Glomerular visceral epithelial cell (primary cell): ENCODE measurements around the gene WNT10A.
"Not testable (repeated sequence)": the region's sequence is repeated elsewhere in the genome, so short reads cannot be mapped to it uniquely, and the experiment has no call there.

ENCODE experiments used
- DNase-seq: peaks from one replicate; pipeline ENCODE4 v3.0.0-alpha.2; 2016; ENCODE audit errors: extremely low spot score

Gene WNT10A

DNA sequence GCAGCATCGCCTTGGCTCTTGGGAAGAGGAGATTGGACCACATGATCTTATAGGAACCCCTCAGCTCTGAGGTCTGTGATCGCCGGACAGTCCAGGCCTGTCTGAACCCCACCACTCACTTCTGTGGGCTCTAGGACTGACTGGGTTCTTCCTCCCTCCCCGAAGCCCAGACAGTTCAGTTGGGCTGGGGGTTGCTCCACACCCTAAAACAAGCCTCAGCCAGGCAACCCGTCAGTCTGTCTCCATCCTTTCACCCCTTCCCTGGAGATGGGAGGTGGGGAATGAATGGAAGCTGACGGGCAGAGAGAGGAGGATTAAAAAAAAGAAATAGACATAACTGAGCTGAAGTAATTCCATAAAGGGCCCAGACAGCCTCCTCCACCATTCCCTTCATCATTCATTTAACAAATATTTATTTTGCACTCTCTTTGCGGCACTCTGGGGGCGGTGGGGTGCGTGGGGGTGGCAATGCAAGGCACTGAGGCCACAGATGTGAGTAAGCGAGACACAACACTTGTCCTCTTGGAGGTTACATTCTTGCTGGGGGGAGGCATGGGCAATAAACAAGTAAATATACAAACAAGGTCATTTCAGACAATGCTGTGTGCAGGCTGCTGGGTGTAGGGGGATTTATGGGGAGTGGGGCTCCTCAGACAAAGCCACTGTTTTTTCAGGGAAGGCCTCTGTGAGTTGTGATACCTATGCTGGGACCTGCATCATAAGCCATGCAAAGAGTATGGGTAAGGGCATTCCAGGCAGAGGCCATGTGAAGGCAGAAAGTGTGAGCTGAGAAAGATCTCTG, 12.9 kb downstream of the WNT10A start:
- DNase-seq: no peak

DNA sequence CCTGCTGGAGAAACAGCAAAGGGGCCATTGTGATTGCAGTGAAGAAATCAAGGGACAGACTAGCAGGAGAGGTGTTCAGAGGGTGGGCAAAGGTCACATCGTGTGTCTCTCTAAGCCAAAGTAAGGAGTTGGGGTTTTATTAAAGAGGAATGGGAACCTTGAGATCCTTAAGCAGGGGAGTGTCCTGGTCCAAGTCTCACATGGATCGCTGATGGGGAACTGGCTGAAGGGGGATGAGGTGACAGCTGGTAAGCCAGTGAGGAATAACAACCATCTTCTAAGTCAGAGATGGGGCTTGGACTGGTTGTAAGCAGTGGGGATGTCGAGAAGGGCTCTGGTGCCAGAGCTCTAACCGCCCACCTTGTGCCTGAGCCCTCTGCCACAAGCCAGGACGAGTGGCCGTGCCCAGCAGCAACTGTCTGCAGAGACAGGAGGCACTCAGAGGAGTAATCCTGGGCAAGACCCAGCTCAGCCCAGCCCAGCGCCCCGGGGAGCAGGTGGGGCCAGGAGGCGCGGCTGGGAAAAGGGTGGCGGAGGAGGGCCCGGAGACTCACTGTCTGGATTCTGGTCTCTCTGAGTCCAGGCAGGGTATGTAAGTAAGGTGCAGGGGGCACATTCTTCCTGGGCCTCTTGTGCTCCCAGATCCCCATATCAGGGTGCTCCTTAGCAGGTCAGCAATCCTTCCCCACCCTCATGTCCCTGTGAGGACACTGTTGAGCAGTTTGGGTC, 13.7 kb downstream of the WNT10A start:
- DNase-seq: no peak

DNA sequence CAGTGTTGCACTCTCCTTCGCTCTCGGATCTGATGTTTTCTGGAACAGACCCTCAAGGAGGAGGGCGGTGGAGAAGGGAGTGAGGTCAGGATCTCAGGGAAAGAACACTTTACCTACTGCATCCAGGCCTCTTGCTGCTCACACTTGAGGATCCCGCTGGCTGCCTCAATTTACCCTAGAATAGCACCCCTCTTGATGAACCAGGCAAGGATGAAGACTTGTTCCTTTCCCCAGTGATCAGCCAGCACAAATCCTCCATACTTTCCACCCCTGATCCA, 14.2 kb downstream of the WNT10A start:
- DNase-seq: no peak

DNA sequence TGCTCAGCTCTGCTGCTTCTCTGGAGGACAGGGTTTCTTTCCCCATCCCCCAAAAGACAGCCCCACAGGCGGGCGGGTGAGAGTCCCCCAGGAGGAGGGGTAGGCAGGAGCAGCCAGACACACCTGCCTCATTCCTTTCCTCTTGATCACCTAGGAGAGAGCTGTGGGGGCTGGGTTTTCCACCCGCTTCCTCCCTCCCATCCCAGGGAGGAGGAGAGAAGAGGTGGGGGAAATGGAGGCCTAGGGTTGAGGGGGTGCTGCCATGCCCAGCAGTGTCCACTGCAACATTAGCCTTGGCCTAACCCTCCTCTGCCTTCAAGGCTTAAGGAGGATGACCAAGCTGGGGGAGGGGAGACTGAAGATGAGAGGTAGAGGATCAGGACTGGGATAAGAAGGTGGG, 14.7 kb downstream of the WNT10A start:
- no peak for DNase-seq

DNA sequence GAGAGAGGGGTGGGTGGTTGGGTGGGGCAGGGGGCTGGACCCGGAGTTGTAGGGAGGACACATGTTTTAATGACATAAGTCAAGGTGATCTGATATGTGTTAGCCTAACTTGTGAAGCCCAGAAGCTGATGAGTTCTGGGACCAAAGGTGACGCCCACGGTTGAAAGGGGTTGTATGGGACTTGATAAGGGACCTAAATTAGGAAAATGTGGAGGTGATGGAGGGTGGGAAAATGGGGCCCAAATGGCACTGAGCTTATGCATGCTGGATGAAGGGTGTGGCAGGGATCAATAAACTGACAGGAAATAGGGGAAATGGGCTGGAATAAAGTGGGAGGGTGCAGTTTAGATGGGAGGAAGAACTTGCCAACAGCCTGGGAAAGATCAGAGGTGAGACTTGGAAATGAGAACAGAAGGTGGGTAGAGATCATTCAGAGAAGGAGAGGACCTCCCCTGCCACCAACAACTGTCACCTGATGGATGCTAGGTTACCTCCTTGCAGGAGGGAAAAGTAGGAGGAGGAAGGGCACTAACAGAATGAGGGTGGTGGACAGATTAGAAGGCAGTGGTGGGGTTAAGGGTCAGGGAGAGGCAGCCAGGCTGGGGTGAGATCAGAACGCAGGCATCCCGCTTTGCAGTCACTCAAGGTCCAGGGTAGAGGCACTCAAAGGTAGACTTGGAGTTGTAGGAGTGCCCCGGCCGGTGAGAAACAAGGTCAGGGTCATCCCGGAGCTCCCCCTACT, 15.3 kb downstream of the WNT10A start:
- no peak for DNase-seq

DNA sequence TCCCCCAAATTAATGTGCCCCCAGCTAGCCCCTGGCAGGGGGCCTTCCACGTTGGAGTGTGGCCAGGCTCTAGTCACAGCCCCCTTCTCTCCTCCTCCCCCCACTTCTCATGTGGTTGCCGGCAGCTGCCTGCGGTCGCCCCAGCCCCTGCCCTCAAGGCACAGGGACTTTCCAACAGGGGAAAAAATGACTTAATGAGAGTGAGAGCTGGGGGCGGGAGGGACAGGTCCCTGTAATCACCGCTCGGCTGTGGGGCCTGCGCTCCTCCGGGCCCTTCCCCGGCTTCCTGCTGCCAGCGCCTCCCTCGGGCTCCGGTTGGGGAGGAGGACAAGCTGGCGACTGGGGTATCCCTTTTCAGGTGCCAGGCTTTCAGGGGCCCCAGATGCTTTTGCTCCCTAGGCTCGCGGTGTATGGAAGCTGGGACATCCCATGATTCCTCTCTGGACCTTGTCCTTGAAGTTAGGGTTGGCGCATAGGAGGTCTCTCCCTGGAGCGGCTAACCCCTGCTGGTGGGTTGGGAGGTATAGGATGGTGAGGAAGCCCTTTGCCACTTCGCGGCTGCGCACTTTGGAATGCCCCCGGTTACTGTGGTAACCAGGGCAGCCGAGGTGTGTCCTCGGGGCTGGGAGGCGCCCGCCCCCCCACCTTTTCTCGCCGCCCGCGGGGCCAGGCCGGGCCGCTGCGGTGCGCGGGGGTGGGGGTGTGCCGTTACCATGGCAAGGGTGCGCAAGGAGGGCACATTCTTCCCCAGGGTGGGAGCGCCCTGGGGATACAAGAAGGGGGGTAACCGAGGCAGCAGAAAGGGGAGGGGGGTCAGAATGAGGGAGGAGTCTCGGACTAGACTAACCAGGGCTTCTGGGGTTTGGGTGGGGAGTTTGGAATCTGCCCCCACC, 16.1 kb downstream of the WNT10A start:
- DNase-seq: peak; percentile 91

DNA sequence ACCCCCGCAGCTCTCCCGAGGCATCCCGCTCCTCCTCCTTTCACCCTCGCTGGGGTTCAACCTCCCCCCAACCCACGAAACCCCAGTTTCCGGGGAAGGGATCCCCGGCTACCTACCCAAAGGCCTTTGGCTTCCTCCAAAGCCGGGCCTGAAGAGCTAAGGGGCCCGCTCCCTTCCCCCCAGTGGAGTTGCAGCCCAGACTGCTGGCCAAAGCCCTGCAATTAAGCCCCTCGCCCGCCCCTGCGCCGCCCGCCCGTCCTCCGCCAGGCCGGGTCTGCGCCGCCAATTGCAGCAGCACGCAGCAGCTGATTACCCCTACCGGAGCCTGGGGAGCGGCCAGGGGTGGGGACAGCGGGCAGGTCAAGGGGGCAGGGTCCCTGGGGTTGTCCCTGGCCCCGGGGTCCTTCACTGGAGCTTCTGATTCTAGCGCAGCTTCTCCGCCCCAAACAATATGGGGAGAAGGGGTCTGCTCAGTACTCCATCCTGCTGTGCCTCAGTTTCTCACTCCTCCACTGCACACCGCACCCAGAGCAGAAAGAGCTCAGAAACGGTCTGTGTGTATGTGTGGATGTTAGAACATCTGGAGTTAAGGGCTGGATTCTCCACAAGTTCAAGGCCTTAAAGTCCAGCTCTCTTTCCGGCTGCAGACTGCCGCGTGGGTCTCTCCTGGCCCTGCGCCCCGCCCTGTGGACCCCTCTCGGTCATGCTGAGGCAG, 16.9 kb downstream of the WNT10A start:
- no peak for DNase-seq

DNA sequence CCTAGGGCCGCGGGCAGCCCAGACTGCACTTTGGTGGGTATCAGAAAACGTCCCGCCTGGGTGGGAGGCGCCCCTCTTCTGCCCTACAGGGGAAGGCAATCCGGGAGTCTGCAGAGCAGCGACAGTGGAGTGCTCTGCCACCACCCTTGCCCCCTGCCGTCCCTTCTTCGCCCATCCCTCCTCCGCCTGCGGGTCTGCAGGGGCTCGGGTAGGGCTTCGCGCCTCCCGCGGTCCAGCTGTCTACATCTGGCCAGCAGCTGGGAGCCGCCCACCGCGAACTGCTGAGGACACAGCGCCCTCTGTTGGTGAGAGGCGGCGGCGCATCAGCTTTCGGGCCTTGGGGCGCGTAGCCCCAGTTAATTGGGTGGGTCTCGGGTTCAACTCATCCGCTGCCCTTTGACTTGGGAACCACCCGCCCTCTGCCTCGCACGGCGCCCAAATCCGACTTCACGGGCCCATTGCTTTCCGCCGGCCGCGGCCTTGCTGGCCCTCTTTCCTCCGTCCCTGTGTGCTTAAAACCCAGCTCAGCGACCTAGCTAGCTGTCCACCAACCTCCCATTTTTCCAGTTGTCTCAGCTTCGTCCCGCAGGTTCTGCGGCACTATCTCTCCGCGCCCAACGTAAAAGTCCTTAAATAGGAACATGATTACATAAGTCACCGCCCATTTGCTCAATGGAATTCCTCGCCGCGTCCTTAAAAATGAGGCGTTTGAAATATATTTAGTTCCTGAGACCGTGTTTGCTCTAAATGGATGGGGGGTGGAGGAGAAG, 17.6 kb downstream of the WNT10A start:
- peak; percentile 61 for DNase-seq

DNA sequence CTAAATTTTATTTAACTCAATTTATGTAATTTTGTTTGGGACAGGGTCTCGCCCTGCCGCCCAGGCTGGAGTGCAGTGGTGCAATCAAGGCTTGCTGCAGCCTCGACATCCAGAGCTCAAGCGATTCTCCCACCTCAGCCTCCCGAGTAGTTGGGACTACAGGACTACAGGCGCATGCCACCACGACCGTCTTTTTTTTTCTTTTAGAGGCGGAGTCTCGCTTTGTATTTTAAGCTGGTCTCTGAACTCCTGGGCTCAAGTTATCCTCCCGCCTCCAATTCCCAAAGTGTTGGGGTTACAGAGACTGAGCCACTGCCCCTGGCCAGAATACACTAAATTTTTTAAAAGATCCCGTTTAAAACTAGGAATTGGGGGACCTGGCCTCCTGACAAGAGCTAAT, 18.5 kb downstream of the WNT10A start:
- DNase-seq: no peak

DNA sequence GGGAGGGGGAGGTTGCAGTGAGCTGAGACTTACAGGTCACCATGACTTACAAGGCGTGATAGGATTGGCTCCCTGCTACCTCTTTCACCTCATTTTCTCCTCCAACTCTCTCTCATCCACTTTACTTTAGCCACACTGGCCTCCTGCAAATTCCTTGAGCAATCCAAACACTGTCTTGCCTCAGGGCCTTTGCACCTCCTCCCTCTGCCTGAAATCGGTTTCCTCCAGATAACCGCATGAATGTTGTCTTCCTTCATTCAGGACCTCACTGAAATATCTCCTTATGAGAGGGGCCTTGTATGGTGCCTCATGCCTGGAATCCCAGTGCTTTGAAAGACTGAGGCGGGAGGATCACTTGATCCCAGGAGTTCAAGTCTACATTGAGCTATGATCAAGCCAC, 21.8 kb downstream of the WNT10A start:
- DNase-seq: no peak

DNA sequence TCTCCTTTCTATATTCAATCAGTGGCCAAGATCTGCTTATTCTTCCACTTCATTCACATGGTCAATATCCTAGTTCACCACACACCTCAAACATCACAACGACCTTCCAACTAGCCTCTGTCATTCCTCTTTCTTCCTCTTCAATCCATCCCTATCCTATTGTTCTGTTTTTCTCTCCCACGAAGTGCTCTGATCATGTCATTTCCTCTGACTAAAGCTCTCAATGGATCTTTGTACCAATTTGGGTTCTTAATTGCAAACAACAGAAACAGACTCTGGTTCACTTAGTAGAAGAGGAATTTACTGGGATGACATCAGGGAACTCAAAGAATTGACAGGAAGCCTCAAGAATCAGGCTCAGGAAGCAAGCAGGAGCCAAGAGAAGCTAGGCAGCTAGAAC, 23.5 kb downstream of the WNT10A start:
- DNase-seq: no peak

DNA sequence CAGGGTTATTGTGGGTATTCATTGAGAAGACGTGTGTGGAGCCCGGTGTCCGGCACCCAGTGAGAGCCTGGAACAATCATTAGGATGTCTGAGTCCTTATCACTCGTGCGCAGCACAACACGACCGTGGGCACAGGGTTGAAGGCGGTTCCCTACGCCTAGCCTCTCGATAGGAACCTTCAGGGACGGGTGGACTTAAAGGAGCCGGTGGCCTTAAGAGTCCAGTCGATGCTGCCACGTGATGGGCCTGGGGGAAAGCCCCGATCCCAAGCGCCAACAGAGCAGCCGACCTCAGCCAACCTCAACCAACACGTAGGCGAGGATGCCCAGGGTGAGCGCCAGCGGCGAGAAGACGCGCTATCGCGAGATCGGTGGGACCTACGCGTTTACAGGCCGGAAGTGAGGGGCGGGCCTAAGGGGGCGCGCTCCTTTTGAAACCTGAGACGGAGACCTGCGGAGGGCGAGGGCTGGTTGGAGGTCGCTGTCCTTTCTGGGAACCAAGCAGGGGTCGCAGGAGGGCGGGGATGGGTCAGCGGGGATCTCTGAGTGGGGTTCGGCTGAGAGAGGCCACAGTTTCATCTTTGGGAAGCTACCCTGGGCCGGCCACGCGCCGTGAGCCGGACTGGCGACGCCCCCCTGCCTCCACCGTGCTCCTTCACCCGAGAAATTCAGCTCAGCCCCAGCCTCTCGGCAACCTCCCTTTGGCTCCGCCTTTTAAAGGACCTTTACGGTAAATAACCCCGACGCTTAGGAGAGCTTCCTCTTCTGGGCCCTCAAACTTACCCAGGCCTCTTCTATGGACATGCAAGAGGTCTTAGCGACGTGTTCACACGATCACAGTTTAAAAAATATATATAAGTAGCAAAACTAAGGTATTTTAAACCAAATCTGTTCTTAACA, 28.3 kb downstream of the WNT10A start:
- peak; percentile 80 for DNase-seq

DNA sequence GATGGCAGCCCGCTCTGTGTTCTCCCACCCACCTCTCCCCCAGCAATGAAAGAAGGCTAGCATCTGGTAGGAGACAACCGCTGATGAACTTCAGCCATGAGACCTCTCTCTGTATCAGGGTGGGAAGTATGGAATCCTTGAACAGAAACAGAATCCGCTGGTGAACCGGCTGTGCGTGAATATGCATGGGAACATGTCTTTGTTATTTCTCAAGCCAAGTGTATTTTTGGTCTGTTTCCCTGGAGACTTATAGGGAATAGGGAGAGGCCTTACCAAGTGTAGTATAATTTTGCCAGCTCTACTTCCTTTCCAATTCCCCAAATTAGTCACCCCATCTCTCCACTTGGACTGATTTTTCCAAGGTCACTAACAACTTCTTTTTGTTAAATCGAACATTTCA, 30.1 kb downstream of the WNT10A start:
- DNase-seq: no peak

DNA sequence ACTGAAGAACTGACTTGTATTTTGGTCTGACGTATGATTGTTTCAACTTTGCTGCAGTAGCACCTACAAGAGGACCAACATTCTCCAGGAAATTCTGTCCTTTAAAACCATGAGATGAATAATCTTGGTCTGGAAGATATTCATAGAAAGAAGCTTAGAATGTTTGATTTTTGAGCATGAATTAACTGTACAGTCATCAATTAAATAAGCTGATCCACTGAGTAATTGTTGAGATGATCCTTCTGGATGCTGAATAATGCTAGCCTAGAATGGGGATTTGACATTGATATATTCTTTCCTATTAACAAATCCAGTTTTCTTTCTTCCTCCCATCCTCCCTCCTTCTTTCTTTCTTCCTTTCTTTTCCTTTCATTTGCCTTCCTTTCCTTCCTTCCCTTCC, 39.9 kb downstream of the WNT10A start:
- no peak for DNase-seq

DNA sequence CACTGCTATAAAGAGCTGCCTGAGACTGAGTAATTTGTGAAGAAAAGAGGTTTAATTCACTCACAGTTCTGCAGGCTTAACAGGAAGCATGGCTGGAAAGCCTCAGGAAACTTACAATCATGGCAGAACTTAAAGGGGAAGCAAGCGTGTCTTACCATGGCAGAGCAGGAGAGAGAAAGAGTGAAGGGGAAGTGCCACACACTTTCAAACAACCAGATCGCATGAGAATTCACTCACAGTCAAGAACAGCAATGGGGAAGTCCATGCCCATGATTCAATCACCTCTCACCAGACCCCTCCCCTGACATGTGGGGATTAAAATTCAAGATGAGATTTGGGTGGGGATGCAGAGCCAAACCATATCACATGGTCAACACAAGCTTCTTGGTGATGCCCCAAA, 44.1 kb downstream of the WNT10A start:
- no peak for DNase-seq

DNA sequence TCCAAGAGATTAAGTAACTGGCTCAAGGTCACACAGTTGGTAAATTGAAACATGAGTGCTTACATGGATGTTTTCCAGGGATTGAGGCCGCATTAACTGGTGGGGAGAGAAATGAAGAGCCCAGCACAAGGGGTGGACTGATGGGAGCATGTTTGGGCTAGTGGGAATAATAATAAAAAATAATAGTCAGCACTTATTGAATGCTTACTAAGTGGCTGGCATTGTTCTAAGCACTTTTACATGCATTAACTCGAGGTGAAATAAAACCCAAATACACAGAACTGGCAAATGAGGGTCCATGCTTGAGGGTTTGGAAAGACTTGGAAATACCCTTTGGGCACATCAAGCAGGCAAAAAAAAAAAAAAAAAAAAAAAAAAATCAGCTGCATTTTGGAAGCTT, 44.8 kb downstream of the WNT10A start:
- DNase-seq: no peak

DNA sequence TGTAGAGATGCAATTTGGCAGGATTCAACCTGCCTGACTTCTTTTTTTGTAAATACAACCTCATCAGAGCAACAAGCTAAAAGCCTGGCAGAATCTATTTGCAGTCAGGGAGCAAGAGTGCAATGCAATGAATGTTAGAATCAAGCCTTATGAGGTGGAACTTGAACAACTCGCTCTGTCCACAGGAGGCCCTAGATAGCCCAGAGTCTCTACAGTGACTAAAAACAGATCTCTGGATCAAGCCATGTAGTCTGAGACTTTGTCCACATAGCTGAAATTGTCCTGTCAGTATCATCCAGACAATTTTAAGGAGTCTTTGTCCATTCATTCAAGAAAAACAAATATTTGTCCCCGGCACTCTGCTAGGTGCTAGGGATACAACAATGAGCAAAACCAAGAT, 46.8 kb downstream of the WNT10A start:
- DNase-seq: no peak

DNA sequence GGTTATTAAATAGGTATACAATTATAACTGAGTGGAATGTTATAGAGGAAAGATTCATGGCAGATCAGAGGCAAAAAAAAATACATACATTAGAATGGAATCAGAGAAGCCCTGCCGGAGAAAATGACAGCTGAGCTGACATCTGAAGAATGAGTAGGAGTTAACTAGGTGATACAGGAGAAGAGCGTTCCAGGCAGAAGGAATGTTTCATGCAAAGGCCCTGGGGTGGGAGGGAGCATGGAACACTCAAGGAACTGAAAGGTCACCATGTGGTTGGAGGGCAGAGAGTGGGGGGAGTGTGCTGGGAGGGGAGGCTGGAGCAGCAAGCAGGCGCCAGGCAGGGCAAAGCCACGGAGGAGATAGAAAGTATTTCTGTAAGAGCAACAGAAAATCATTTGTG, 47.2 kb downstream of the WNT10A start:
- DNase-seq: no peak

DNA sequence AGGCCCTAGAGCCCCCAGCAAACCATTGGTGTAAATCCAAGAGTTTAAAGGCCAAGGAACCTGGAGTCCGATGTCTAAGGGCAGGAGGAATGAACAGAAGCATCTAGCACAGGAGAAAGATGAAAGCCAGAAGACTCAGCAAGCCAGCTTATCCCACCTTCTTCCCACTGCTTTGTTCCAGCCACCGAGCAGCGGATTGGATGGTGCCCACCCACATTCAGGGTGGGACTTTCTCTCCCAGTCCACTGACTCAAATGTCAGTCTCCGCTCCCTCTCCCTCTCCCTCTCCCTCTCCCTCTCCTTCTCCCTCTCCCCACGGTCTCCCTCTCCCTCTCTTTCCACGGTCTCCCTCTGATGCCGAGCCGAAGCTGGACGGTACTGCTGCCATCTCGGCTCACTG, 49.8 kb downstream of the WNT10A start:
- DNase-seq: not testable (repeated sequence)
